Caco-2 (cell line): Measurements from ENCODE around the gene TNFSF4. TPM values are rescaled to one million over a fixed set of nuclear protein-coding genes. Genes with fewer than 3 reads are reported as not detected.

Experiments used
- BruUV-seq: library from RNA; stranded (reverse); fragments of 400-500 nt; replicated peaks from 2 replicates; lab custom pipeline; 2021; lab: Mats Ljungman, UMichigan
- CTCF ChIA-PET: fragments of 300-600 bp; sonication (Branson Sonifier 250); formaldehyde crosslinking; loops from one replicate; lab custom pipeline; 2022; ENCODE audit warnings: antibody characterized with exemption; lab: Charles Lee
- POLR2A ChIA-PET: fragments of 300-600 bp; sonication (Branson Sonifier 250); formaldehyde crosslinking; loops from one replicate; lab custom pipeline; 2022; ENCODE audit warnings: antibody characterized with exemption; lab: Charles Lee
- DNase-seq, 2 experiments: peaks; one replicate each; pipeline versions ENCODE4 v3.0.0 to v3.0.0-alpha.2; 2020 to 2022
- H3K27me3 ChIP-seq: replicated peaks from 2 replicates; pipeline ENCODE4 v1.6.0; 2011; ENCODE audit warnings: low read length; ENCODE audit not compliant: control insufficient read depth, insufficient read depth
- H3K36me3 ChIP-seq: 2 replicates; pipeline ENCODE4 v1.5.1; 2011; ENCODE audit warnings: low read length; ENCODE audit not compliant: control insufficient read depth, insufficient read depth
- H3K4me1 ChIP-seq: fragments of 250-450 bp; sonication (Bioruptor Pico); 2 replicates; pipeline ENCODE4 v1.5.1; 2020; ENCODE audit warnings: mild to moderate bottlenecking
- H3K4me3 ChIP-seq: 2 replicates; pipeline ENCODE4 v1.5.1; 2011; ENCODE audit warnings: low read depth, mild to moderate bottlenecking, control low read depth, low read length
- H3K9me3 ChIP-seq: fragments of 250-450 bp; sonication (Bioruptor Pico); 2 replicates; pipeline ENCODE4 v1.5.1; 2020; ENCODE audit warnings: mild to moderate bottlenecking, moderate library complexity
- H3K27ac Mint-ChIP-seq: one replicate; pipeline ENCODE4 v1.8.0; 2022; ENCODE audit warnings: mixed read lengths; ENCODE audit not compliant: unreplicated experiment
- H3K27me3 Mint-ChIP-seq: one replicate; pipeline ENCODE4 v1.8.0; 2022; ENCODE audit warnings: mixed read lengths; ENCODE audit not compliant: insufficient read depth, unreplicated experiment
- H3K36me3 Mint-ChIP-seq: one replicate; pipeline ENCODE4 v1.8.0; 2022; ENCODE audit warnings: mild to moderate bottlenecking, mixed read lengths; ENCODE audit not compliant: insufficient read depth, unreplicated experiment
- H3K4me1 Mint-ChIP-seq: one replicate; pipeline ENCODE4 v1.8.0; 2022; ENCODE audit warnings: low read depth, mixed read lengths; ENCODE audit not compliant: unreplicated experiment
- H3K4me3 Mint-ChIP-seq: one replicate; pipeline ENCODE4 v1.8.0; 2022; ENCODE audit warnings: mild to moderate bottlenecking, moderate library complexity, mixed read lengths; ENCODE audit not compliant: unreplicated experiment
- H3K9me3 Mint-ChIP-seq: one replicate; pipeline ENCODE4 v1.8.0; 2022; ENCODE audit warnings: mixed read lengths; ENCODE audit not compliant: unreplicated experiment
- CTCF ChIP-seq, 2 experiments: fragments of 200-600 bp in 1 of 2; IDR thresholded peaks; 1 replicate in 1 of 2; 2 replicates in 1 of 2; pipeline versions ENCODE4 v1.5.1 to v1.8.0; 2011 to 2022; ENCODE audit warnings: antibody characterized with exemption in 1 of 2, control low read depth in 1 of 2, inconsistent platforms in 1 of 2, low read depth in 1 of 2, low read length in 1 of 2, mild to moderate bottlenecking in 1 of 2, moderate library complexity in 1 of 2; ENCODE audit not compliant: insufficient read depth in 1 of 2, severe bottlenecking in 1 of 2, unreplicated experiment in 1 of 2
- intact Hi-C: fragments of 100-400 bp; cut with micrococcal nuclease; formaldehyde crosslinking; loops from one replicate; pipeline ENCODE4 v1.10.0; 2022; ENCODE audit not compliant: unreplicated experiment
- total RNA-seq: library from RNA; stranded (reverse); gene quantifications from 2 replicates; pipeline ENCODE4 v1.2.3, GENCODE V29; 2022

TNFSF4 gene
- total RNA-seq, 1 experiment from 2014 or later: 1.3 TPM

- no peak overlapping the region for H3K4me3 Mint-ChIP-seq
- BruUV-seq: no TSS peak
- H3K27ac Mint-ChIP-seq: no peak overlapping the region
- peaks cover 8% of the 10 kb centered on the region for H3K9me3 Mint-ChIP-seq
- no peak for DNase-seq
- no peak for TF ChIP-seq CTCF (IDR thresholded peaks at IDR 0.05; ENCODE audit: insufficient read depth in 1 of 2, low read depth in 1 of 2, low read length in 1 of 2, severe bottlenecking in 1 of 2, unreplicated experiment in 1 of 2)
- no peaks in the 10 kb centered on the region for H3K27me3 Mint-ChIP-seq
- intact Hi-C loops: no loop called here
- H3K4me1 ChIP-seq: peaks cover 18% of the 10 kb centered on the region
- ChIA-PET POLR2A (no interaction called here), CTCF (no interaction called here)
- no peaks in the 10 kb centered on the region for H3K9me3 ChIP-seq
- no peaks in the 10 kb centered on the region for H3K36me3 ChIP-seq
- no peaks in the 10 kb centered on the region for H3K27me3 ChIP-seq
- peaks cover 4% of the 10 kb centered on the region for H3K4me1 Mint-ChIP-seq
- no peak overlapping the region for H3K4me3 ChIP-seq
- H3K36me3 Mint-ChIP-seq: peaks cover 5% of the 10 kb centered on the region
Measured at GRCh38 chr1:173134029-173134428, 73.1 kb downstream of the TNFSF4 start.

Other genes starting within 250 kb of the TNFSF4 start
- not detected in 2 replicates for gene TNFSF18, start 156.4 kb downstream of the TNFSF4 start, total RNA-seq